Prostate gland (tissue), 2 donors: ENCODE measurements around the gene NAGA. TPM values are rescaled to one million over a fixed set of nuclear protein-coding genes. Genes with fewer than 3 reads are reported as not detected.

Source experiments
- DNase-seq: peaks from one replicate; pipeline ENCODE4 v3.0.0-alpha.2; 2019; ENCODE audit warnings: low spot score
- H3K27ac ChIP-seq, 2 donors: fragments of 200-600 bp; sonication (generic); 2 replicates each; pipeline ENCODE4 v1.5.1; 2017 to 2019
- H3K27me3 ChIP-seq: fragments of 200-600 bp; sonication (generic); replicated peaks from 2 replicates; pipeline ENCODE4 v1.5.1; 2019; ENCODE audit not compliant: insufficient read depth
- H3K36me3 ChIP-seq, 2 donors: fragments of 200-600 bp; sonication (generic); 1 replicate in 1 of 2; 2 replicates in 1 of 2; pipeline versions ENCODE4 v1.5.1 to v1.8.1; 2017 to 2019
- H3K4me1 ChIP-seq: fragments of 200-600 bp; sonication (generic); replicated peaks from 2 replicates; pipeline ENCODE4 v1.5.1; 2019
- H3K4me3 ChIP-seq, 2 donors: fragments of 200-600 bp; sonication (generic); 2 replicates each; pipeline ENCODE4 v1.5.1; 2017 to 2019
- H3K9me3 ChIP-seq: fragments of 200-600 bp; sonication (generic); 2 replicates; pipeline ENCODE4 v1.5.1; 2017
- POLR2A ChIP-seq: fragments of 450-650 bp; IDR thresholded peaks from one replicate; pipeline ENCODE4 v1.6.1; 2016; ENCODE audit warnings: antibody characterized with exemption, mild to moderate bottlenecking
- POLR2AphosphoS5 ChIP-seq: sonication (generic); formaldehyde crosslinking; IDR thresholded peaks from one replicate; pipeline ENCODE4 v1.6.1; 2017; ENCODE audit warnings: antibody characterized with exemption
- WGBS: methylation state at CpG from one replicate; pipeline ENCODE4 v1.1.5; 2018; 5-methylcytosine and 5-hydroxymethylcytosine counted together
- intact Hi-C: fragments of 100-400 bp; cut with DNase I; formaldehyde crosslinking; loops from one replicate; pipeline ENCODE4 v1.14.2; 2022
- total RNA-seq, 2 donors: library from RNA; depleted of rRNA; stranded (reverse); fragments of >200 nt; gene quantifications; one replicate each; pipeline ENCODE4 v1.1.0, GENCODE V29; 2016
- TF ChIP-seq, protein P1 (sequence below), 4 experiments: fragments of 200-600 bp in 2 of 4; fragments of 450-650 bp in 2 of 4; sonication (generic) in 2 of 4; IDR thresholded peaks; 1 replicate in 3 of 4; 2 replicates in 1 of 4; pipeline ENCODE4 v1.5.1; 2016 to 2019; ENCODE audit warnings: antibody characterized with exemption in 4 of 4, mild to moderate bottlenecking in 2 of 4, moderate library complexity in 2 of 4

NAGA gene
- total RNA-seq, 2 donors from 2014 or later: 41.5 to 47.1 TPM

DNA sequence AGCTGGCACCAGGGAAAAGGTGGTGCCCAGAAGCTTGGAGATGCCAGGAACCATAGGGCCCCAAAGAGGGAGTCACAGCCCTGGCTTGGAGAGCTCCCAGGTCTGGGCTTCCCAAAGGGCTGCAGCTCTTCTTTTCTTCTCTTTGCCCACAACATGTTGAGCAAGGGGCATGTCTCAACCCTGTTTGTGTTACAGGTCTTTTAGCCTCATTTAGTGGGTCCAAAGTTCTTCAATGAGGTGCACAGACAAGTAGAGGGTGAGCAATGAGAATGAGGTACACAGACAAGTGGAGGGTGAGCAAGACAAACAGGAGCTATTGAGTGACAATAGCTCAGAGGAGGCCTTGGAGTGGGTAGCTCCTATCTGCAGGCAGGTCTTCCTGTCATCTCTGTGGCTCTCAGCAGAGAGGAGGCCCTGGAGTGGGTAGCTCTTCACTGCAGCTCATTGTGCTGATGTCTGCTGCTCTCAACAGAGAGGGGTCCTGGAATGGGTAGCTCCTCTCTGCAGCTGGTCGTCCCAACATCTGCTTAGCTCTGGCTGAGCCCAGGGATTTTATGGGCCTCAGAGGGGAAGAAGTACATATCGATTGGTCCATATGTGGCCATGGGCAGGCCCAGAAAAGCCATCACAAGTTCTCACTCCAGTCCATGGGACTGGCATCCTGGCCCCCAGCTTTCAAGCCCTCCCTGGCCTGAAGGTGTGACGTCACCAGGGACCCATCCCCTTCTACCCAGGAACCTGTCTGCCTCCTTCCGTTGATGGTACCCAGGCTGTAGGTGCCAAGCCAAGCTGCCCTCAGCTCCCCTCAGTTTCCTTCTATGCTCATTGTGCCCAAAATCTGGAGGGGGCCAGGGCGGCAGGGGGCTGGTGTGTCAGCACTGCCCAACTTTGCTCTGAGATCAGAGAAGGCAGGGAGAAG lies 37.1 kb downstream of the NAGA start:
- Histone ChIP-seq H3K4me1 (no peaks in the 10 kb centered on the region), H3K4me3 (no peak overlapping the region), H3K27ac (no peak overlapping the region), H3K9me3 (no peaks in the 10 kb centered on the region), H3K36me3 (no peaks in the 10 kb centered on the region), H3K27me3 (no peaks in the 10 kb centered on the region)
- DNase-seq: no peak
- intact Hi-C loops: no loop called here
- TF ChIP-seq, protein P1, sequence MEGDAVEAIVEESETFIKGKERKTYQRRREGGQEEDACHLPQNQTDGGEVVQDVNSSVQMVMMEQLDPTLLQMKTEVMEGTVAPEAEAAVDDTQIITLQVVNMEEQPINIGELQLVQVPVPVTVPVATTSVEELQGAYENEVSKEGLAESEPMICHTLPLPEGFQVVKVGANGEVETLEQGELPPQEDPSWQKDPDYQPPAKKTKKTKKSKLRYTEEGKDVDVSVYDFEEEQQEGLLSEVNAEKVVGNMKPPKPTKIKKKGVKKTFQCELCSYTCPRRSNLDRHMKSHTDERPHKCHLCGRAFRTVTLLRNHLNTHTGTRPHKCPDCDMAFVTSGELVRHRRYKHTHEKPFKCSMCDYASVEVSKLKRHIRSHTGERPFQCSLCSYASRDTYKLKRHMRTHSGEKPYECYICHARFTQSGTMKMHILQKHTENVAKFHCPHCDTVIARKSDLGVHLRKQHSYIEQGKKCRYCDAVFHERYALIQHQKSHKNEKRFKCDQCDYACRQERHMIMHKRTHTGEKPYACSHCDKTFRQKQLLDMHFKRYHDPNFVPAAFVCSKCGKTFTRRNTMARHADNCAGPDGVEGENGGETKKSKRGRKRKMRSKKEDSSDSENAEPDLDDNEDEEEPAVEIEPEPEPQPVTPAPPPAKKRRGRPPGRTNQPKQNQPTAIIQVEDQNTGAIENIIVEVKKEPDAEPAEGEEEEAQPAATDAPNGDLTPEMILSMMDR (IDR thresholded peaks at IDR 0.05): no peak
- TF ChIP-seq POLR2A: no peak
- TF ChIP-seq POLR2AphosphoS5: no peak
- WGBS: 88% methylated on average over 5 of the region's 5 CpGs

DNA sequence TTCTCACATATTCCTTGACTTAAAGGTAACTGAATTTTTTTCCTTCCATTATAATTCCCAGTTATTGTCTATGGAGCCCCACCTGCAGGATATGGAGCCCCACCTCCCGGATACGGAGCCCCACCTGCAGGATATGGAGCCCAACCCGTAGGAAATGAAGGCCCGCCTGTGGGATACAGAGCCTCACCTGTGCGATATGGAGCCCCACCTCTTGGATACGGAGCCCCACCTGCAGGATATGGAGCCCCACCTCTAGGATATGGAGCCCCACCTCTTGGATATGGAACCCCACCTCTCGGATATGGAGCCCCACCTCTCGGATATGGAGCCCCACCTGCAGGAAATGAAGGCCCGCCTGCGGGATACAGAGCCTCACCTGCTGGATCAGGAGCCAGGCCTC lies 43.9 kb downstream of the NAGA start:
- Histone ChIP-seq H3K4me1 (no peaks in the 10 kb centered on the region), H3K9me3 (no peaks in the 10 kb centered on the region), H3K4me3 (no peak overlapping the region), H3K27me3 (no peaks in the 10 kb centered on the region), H3K36me3 (no peaks in the 10 kb centered on the region), H3K27ac (no peak overlapping the region)
- no peak for TF ChIP-seq POLR2AphosphoS5
- TF ChIP-seq, protein P1 (IDR thresholded peaks at IDR 0.05): no peak
- TF ChIP-seq POLR2A: no peak
- 95% methylated on average over 10 of the region's 10 CpGs for WGBS
- intact Hi-C loops: no loop called here
- DNase-seq: no peak

DNA sequence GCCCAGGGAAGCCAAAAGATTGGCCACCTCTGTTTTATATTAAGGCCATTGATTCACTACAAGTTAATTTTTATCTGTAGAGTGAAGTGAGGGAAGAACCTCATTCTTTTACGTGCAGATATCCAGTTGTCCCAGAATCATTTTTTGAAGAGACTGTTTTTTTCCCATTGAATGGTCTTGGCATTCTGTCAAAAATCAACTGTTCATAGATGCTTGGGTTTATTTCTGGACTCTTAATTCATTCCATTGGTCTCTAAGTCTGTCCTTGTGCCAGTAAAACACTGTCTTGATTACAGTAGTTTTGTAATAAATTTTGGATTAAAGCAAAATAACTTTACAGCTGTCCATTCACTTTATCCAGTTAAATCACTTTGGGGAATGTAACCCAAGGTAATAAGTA lies 45.2 kb downstream of the NAGA start:
- Histone ChIP-seq H3K36me3 (no peaks in the 10 kb centered on the region), H3K4me3 (no peak overlapping the region), H3K27me3 (no peaks in the 10 kb centered on the region), H3K9me3 (no peaks in the 10 kb centered on the region), H3K4me1 (no peaks in the 10 kb centered on the region), H3K27ac (no peak overlapping the region)
- WGBS: 28% methylated on average over 1 of the region's 1 CpG
- DNase-seq: no peak
- TF ChIP-seq, protein P1 (IDR thresholded peaks at IDR 0.05): no peak
- TF ChIP-seq POLR2AphosphoS5 (no peak), POLR2A (no peak)
- intact Hi-C loops: no loop called here

DNA sequence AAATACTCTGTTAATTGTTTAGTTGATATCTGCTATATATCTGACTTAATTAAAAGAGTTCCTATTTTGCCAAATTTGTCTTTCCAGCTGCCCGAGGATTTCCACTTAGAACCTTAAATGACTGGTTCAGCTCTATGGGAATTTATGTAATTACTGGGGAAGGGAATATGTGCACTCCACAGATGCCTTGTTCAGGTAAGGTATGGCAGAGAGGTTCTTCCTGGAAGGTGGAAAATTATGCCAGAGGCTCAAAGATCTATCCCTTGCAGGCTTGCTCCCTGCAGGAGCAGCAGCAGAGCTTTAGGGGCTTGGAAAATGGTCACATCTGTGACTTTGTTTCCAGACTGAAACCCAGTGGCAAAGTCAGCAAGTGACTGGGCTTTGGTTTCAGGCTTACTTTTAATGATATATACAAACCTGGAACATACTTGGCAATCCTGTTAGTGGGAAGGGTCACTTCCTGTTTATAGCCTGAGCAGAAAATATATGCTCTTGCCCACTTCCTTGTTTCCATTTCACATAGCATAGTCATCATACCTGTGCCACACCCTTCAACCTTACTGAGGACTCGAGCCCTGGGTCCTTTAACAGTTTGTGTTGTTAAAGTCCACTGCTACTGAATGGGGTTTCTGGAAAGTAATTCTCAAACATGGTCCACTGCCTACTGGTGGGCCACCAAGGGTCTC lies 48.3 kb downstream of the NAGA start:
- no peak for TF ChIP-seq POLR2A

DNA sequence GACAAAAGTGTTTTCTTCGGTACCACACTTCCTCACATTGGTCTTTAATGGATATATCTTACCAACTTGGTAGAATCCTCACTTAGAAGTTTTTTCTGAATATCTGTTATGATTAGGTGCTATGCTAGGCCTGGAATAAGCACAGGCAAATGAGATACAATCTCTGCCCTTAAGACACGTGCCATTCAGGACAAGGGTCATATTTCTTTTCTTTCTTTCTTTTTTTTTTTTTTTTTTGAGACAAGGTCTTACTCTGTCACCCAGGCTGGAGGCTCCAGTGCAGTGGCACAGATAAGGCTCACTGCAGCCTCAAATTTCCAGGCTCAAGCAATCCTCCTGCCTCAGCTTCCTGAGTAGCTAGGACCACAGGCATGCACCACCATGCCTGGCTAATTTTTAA lies 49.0 kb downstream of the NAGA start:
- no peaks in the 10 kb centered on the region for H3K9me3 ChIP-seq
- H3K27me3 ChIP-seq: no peaks in the 10 kb centered on the region
- no peak for TF ChIP-seq POLR2A
- no peak for TF ChIP-seq POLR2AphosphoS5
- TF ChIP-seq, protein P1 (IDR thresholded peaks at IDR 0.05): no peak
- WGBS: 80% methylated on average over 2 of the region's 2 CpGs
- no peak for DNase-seq
- no peaks in the 10 kb centered on the region for H3K4me1 ChIP-seq
- H3K36me3 ChIP-seq: no peaks in the 10 kb centered on the region
- no peak overlapping the region for H3K4me3 ChIP-seq
- no peak overlapping the region for H3K27ac ChIP-seq
- intact Hi-C loops: no loop called here

More for the DNA sequence above, 48.3 kb downstream of the NAGA start:
- Histone ChIP-seq H3K27me3 (no peaks in the 10 kb centered on the region), H3K4me3 (no peak overlapping the region), H3K9me3 (no peaks in the 10 kb centered on the region), H3K36me3 (no peaks in the 10 kb centered on the region), H3K4me1 (no peaks in the 10 kb centered on the region), H3K27ac (no peak overlapping the region)
- WGBS: 66% methylated on average over 2 of the region's 2 CpGs
- intact Hi-C loops: no loop called here
- DNase-seq: no peak
